Measurements from ENCODE around the gene LIPM.

LIPM gene

GRCh38 chr10:88838766-88839350 lies 36.3 kb downstream of the LIPM start:
- no peak for TF ChIP-seq CTCF (IDR thresholded peaks at IDR 0.05; ENCODE audit: extremely low read depth, missing control alignments)

GRCh38 chr10:88840104-88840503 lies 37.6 kb downstream of the LIPM start:
- DNase-seq (ENCODE audit: low spot score): no peak
- TF ChIP-seq CTCF (IDR thresholded peaks at IDR 0.05; ENCODE audit: extremely low read depth, missing control alignments): no peak

More at GRCh38 chr10:88838766-88839350, 36.3 kb downstream of the LIPM start:
- no peak for DNase-seq (ENCODE audit: low spot score)

GRCh38 chr10:88840881-88841280 lies 38.4 kb downstream of the LIPM start:
- DNase-seq (ENCODE audit: low spot score): no peak
- TF ChIP-seq CTCF (IDR thresholded peaks at IDR 0.05; ENCODE audit: extremely low read depth, missing control alignments): no peak

- no peak for DNase-seq (ENCODE audit: low spot score)
- no peak for TF ChIP-seq CTCF (IDR thresholded peaks at IDR 0.05; ENCODE audit: extremely low read depth, missing control alignments)
These were observed 39.0 kb downstream of the LIPM start for GRCh38 chr10:88841316-88842111.

- DNase-seq (ENCODE audit: low spot score): no peak
- TF ChIP-seq CTCF (IDR thresholded peaks at IDR 0.05; ENCODE audit: extremely low read depth, missing control alignments): no peak
These were observed 40.6 kb downstream of the LIPM start for GRCh38 chr10:88843171-88843570.

DNA sequence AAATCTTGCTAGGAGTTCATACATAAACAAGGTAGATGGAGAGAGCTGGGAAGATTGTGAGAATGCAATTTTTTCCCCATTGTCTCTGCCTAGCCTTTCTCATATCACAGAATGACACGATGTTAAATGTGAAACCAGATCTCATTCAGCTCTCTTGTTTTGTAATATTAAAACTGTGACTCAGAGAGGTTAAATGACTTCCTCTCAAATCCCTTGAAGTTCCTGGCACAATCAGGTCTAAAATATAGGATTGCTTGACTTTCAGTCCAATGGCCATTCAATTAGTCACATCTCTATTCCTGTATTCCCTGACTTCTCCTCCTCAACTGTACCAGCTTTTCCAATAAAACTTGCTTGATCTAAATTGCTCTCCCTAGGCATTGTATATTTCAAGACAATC lies 46.0 kb downstream of the LIPM start:
- no peak for DNase-seq (ENCODE audit: low spot score)
- TF ChIP-seq CTCF (IDR thresholded peaks at IDR 0.05; ENCODE audit: extremely low read depth, missing control alignments): no peak

GRCh38 chr10:88849234-88849633 lies 46.7 kb downstream of the LIPM start:
- TF ChIP-seq CTCF (IDR thresholded peaks at IDR 0.05; ENCODE audit: extremely low read depth, missing control alignments): no peak
- no peak for DNase-seq (ENCODE audit: low spot score)

Data from GM20000 (cell line).